Nephron progenitor cell (in vitro differentiated cells): ENCODE results near the gene TRDN.

Source experiments
- DNase-seq: peaks from one replicate; pipeline ENCODE4 v3.0.0; 2021
- H3K27ac Mint-ChIP-seq: 2 replicates; pipeline ENCODE4 v1.8.0; 2021; ENCODE audit warnings: mild to moderate bottlenecking, moderate library complexity, mixed read lengths
- H3K27me3 Mint-ChIP-seq: 2 replicates; pipeline ENCODE4 v1.8.0; 2021; ENCODE audit warnings: mild to moderate bottlenecking, low read depth, mixed read lengths; ENCODE audit not compliant: poor library complexity
- H3K36me3 Mint-ChIP-seq: 2 replicates; pipeline ENCODE4 v1.8.0; 2021; ENCODE audit warnings: low read depth, mixed read lengths
- H3K4me1 Mint-ChIP-seq: 2 replicates; pipeline ENCODE4 v1.8.0; 2021; ENCODE audit warnings: mixed read lengths
- H3K4me3 Mint-ChIP-seq: 2 replicates; pipeline ENCODE4 v1.8.0; 2021; ENCODE audit warnings: mild to moderate bottlenecking, moderate library complexity, mixed read lengths
- H3K9me3 Mint-ChIP-seq: 2 replicates; pipeline ENCODE4 v1.8.0; 2021; ENCODE audit warnings: mild to moderate bottlenecking, moderate library complexity, mixed read lengths
- CTCF ChIP-seq: fragments of 200-600 bp; sonication (generic); IDR thresholded peaks from 2 replicates; pipeline ENCODE4 v1.5.0; 2021; ENCODE audit warnings: antibody characterized with exemption

TRDN gene

GRCh38 chr6:123423130-123423529 is 213.6 kb downstream of the TRDN start:
- H3K4me1 Mint-ChIP-seq = peaks cover 17% of the 10 kb centered on the region
- no peaks in the 10 kb centered on the region for H3K27me3 Mint-ChIP-seq
- no peak for TF ChIP-seq CTCF
- H3K36me3 Mint-ChIP-seq = no peaks in the 10 kb centered on the region
- no peaks in the 10 kb centered on the region for H3K9me3 Mint-ChIP-seq
- H3K27ac Mint-ChIP-seq = no peak overlapping the region
- no peak overlapping the region for H3K4me3 Mint-ChIP-seq
- no peak for DNase-seq

- Mint-ChIP-seq H3K27me3 (no peaks in the 10 kb centered on the region), H3K4me3 (no peak overlapping the region), H3K4me1 (peaks cover 19% of the 10 kb centered on the region), H3K36me3 (no peaks in the 10 kb centered on the region), H3K27ac (no peak overlapping the region), H3K9me3 (no peaks in the 10 kb centered on the region)
- DNase-seq = no peak
- TF ChIP-seq CTCF = no peak
Observed at GRCh38 chr6:123420512-123420911, 216.2 kb downstream of the TRDN start.

GRCh38 chr6:123418071-123418470 is 218.7 kb downstream of the TRDN start:
- H3K27me3 Mint-ChIP-seq = no peaks in the 10 kb centered on the region
- no peak overlapping the region for H3K27ac Mint-ChIP-seq
- TF ChIP-seq CTCF = no peak
- H3K9me3 Mint-ChIP-seq = no peaks in the 10 kb centered on the region
- H3K4me1 Mint-ChIP-seq = peaks cover 19% of the 10 kb centered on the region
- no peak overlapping the region for H3K4me3 Mint-ChIP-seq
- DNase-seq = no peak
- H3K36me3 Mint-ChIP-seq = no peaks in the 10 kb centered on the region

- no peak overlapping the region for H3K27ac Mint-ChIP-seq
- peaks cover 19% of the 10 kb centered on the region for H3K4me1 Mint-ChIP-seq
- no peaks in the 10 kb centered on the region for H3K36me3 Mint-ChIP-seq
- no peak for TF ChIP-seq CTCF
- no peaks in the 10 kb centered on the region for H3K9me3 Mint-ChIP-seq
- H3K27me3 Mint-ChIP-seq = no peaks in the 10 kb centered on the region
- no peak for DNase-seq
- H3K4me3 Mint-ChIP-seq = no peak overlapping the region
Observed at GRCh38 chr6:123417535-123417934, 219.2 kb downstream of the TRDN start.

GRCh38 chr6:123415844-123416468 is 220.8 kb downstream of the TRDN start:
- Mint-ChIP-seq H3K36me3 (no peaks in the 10 kb centered on the region), H3K27me3 (no peaks in the 10 kb centered on the region), H3K4me3 (no peak overlapping the region), H3K9me3 (no peaks in the 10 kb centered on the region), H3K4me1 (peaks cover 19% of the 10 kb centered on the region), H3K27ac (no peak overlapping the region)
- peak; percentile 76 for TF ChIP-seq CTCF
- DNase-seq = peak; percentile 62

GRCh38 chr6:123404975-123405374 is 231.8 kb downstream of the TRDN start:
- peaks cover 10% of the 10 kb centered on the region for H3K4me1 Mint-ChIP-seq
- no peak for DNase-seq
- no peaks in the 10 kb centered on the region for H3K36me3 Mint-ChIP-seq
- H3K9me3 Mint-ChIP-seq = no peaks in the 10 kb centered on the region
- no peak overlapping the region for H3K27ac Mint-ChIP-seq
- H3K27me3 Mint-ChIP-seq = peaks cover 4% of the 10 kb centered on the region
- TF ChIP-seq CTCF = no peak
- H3K4me3 Mint-ChIP-seq = no peak overlapping the region
